Measurements from ENCODE around the gene PTPMT1. TPM values are rescaled to one million over a fixed set of nuclear protein-coding genes. Genes with fewer than 3 reads are reported as not detected.

PTPMT1 gene
- total and polyA plus RNA-seq, 2 donors from 2014 or later, result 34.6 to 90.3 TPM

DNA sequence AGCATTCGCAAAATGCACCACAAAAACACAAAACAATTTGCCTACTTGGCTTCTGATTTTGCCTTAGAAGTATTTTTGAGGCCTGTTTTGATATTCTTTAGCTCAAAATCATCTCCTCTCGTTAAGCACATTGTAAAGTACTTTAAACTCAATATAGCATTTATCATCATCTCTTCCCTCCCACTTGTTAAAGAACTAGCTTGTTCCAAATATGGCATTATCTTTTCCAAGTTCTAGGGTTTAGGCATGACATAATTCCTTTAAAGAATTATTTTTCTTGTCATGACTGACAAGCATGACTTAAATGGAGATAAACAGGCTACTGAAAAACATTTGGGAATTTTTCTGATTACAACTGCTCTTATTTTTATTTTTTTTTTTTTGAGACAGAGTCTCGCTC, 33.7 kb upstream of the PTPMT1 start:
- intact Hi-C loops (cut with DNase I), result no loop called here
- Histone ChIP-seq H3K4me1 (ENCODE audit: control insufficient read depth in 2 of 3, insufficient read depth in 2 of 3, low read depth in 1 of 3, low read length in 3 of 3) (peaks cover 0 to 12% (median 3%) of the 10 kb centered on the region in 3 donors), H3K36me3 (ENCODE audit: control insufficient read depth in 2 of 3, insufficient read depth in 3 of 3, low read length in 3 of 3) (peaks cover 0 to 3% (median 0%) of the 10 kb centered on the region in 3 donors), H3K9me3 (ENCODE audit: control insufficient read depth in 2 of 3, insufficient read depth in 1 of 3, low read length in 3 of 3) (no peaks in the 10 kb centered on the region), H3K27ac (ENCODE audit: low read depth in 2 of 2, low read length in 2 of 2) (no peak overlapping the region), H3K9ac (ENCODE audit: low read length in 3 of 3) (no peak overlapping the region), H3K4me3 (ENCODE audit: low read length in 3 of 3) (no peak overlapping the region), H3K27me3 (ENCODE audit: control insufficient read depth, insufficient read depth, low read length) (no peaks in the 10 kb centered on the region)
- DNase-seq, result no peak
- TF ChIP-seq CTCF (IDR thresholded peaks at IDR 0.05; ENCODE audit: borderline replicate concordance, extremely low read depth, insufficient read depth), result no peak
- no peak for FAIRE-seq

DNA sequence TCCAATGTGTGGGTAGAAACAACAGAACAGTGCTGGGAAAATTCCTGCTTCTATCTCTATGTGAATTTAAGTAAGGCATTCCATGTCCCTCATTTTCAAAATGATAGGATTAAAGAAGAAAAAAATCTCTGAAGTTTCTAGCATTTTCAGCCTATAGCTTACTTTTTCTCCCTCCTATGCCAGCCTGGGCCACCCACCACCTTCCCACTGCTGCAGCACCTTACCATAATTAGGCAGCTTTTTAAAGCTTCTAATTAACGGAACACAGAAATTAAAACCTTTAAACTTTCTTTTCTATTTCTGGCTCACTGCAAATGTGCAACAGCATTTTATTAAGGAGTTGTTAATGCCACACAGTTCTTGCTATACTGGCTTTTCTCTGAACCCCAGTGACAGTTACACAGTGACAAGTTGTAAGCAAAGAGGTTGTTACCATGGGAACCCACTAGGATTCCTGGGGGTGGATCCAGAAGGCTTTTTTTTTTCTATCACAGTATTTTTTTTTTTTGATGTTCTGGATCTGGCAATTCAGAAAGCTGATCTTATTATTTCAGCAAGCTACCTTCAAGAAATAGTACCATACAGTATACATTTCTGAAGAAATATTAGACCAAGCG, 32.7 kb upstream of the PTPMT1 start:
- no peak overlapping the region for H3K27ac ChIP-seq (ENCODE audit: low read depth in 2 of 2, low read length in 2 of 2)
- TF ChIP-seq CTCF (IDR thresholded peaks at IDR 0.05; ENCODE audit: borderline replicate concordance, extremely low read depth, insufficient read depth), result no peak
- FAIRE-seq (no peak), DNase-seq (peak in 2 of 5 donors; percentile 57 to 60)
- H3K9me3 ChIP-seq (ENCODE audit: control insufficient read depth in 2 of 3, insufficient read depth in 1 of 3, low read length in 3 of 3), result no peaks in the 10 kb centered on the region
- H3K9ac ChIP-seq (ENCODE audit: low read length in 3 of 3), result no peak overlapping the region
- no peak overlapping the region for H3K4me3 ChIP-seq (ENCODE audit: low read length in 3 of 3)
- peaks cover 0 to 3% (median 0%) of the 10 kb centered on the region in 3 donors for H3K36me3 ChIP-seq (ENCODE audit: control insufficient read depth in 2 of 3, insufficient read depth in 3 of 3, low read length in 3 of 3)
- intact Hi-C loops (cut with DNase I), result no loop called here
- peaks cover 0 to 8% (median 4%) of the 10 kb centered on the region in 3 donors for H3K4me1 ChIP-seq (ENCODE audit: control insufficient read depth in 2 of 3, insufficient read depth in 2 of 3, low read depth in 1 of 3, low read length in 3 of 3)
- no peaks in the 10 kb centered on the region for H3K27me3 ChIP-seq (ENCODE audit: control insufficient read depth, insufficient read depth, low read length)

GRCh38 chr11:47533690-47534151, 31.7 kb upstream of the PTPMT1 start:
- Histone ChIP-seq H3K4me1 (ENCODE audit: control insufficient read depth in 2 of 3, insufficient read depth in 2 of 3, low read depth in 1 of 3, low read length in 3 of 3) (peaks cover 0 to 8% (median 4%) of the 10 kb centered on the region in 3 donors), H3K4me3 (ENCODE audit: low read length in 3 of 3) (no peak overlapping the region), H3K27me3 (ENCODE audit: control insufficient read depth, insufficient read depth, low read length) (no peaks in the 10 kb centered on the region), H3K9ac (ENCODE audit: low read length in 3 of 3) (no peak overlapping the region), H3K36me3 (ENCODE audit: control insufficient read depth in 2 of 3, insufficient read depth in 3 of 3, low read length in 3 of 3) (peaks cover 0 to 3% (median 0%) of the 10 kb centered on the region in 3 donors), H3K9me3 (ENCODE audit: control insufficient read depth in 2 of 3, insufficient read depth in 1 of 3, low read length in 3 of 3) (no peaks in the 10 kb centered on the region), H3K27ac (ENCODE audit: low read depth in 2 of 2, low read length in 2 of 2) (no peak overlapping the region)
- no peak for DNase-seq
- intact Hi-C loops (cut with DNase I), result no loop called here
- no peak for TF ChIP-seq CTCF (IDR thresholded peaks at IDR 0.05; ENCODE audit: borderline replicate concordance, extremely low read depth, insufficient read depth)
- FAIRE-seq, result no peak

All from kidney (tissue), 14 donors.